Measurements from ENCODE around the gene PRODH2.

DNA sequence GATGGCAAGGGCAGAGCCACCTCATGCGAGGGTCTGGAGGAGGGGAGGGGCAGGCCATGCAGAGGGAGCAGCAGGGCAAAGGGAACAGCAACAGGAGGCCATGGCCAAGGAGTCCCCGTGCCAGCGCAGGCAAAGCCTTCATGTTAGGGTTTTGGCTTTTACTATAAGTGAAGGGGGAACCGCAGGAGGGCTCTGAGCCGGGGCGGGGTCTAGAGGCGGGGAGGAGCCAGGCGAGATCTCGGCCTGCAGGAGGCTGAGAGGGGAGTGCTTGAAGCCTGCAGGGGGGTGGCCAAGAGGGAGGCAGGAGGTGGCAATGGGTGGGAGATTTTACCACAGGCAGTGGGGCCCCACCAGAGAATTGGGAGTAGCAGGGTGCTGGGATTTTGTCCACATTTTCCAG, 31.0 kb downstream of the PRODH2 start:
- TF ChIP-seq POLR2A (IDR thresholded peaks at IDR 0.05), result no peak
- TF ChIP-seq, protein P1, sequence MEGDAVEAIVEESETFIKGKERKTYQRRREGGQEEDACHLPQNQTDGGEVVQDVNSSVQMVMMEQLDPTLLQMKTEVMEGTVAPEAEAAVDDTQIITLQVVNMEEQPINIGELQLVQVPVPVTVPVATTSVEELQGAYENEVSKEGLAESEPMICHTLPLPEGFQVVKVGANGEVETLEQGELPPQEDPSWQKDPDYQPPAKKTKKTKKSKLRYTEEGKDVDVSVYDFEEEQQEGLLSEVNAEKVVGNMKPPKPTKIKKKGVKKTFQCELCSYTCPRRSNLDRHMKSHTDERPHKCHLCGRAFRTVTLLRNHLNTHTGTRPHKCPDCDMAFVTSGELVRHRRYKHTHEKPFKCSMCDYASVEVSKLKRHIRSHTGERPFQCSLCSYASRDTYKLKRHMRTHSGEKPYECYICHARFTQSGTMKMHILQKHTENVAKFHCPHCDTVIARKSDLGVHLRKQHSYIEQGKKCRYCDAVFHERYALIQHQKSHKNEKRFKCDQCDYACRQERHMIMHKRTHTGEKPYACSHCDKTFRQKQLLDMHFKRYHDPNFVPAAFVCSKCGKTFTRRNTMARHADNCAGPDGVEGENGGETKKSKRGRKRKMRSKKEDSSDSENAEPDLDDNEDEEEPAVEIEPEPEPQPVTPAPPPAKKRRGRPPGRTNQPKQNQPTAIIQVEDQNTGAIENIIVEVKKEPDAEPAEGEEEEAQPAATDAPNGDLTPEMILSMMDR (IDR thresholded peaks at IDR 0.05), result no peak

Data from testis (tissue), 2 donors.